Measurements from ENCODE around the gene LCE1D. TPM values are rescaled to one million over a fixed set of nuclear protein-coding genes. Genes with fewer than 3 reads are reported as not detected.

The LCE1D gene
- total and polyA plus RNA-seq, 8 donors, result not detected

DNA sequence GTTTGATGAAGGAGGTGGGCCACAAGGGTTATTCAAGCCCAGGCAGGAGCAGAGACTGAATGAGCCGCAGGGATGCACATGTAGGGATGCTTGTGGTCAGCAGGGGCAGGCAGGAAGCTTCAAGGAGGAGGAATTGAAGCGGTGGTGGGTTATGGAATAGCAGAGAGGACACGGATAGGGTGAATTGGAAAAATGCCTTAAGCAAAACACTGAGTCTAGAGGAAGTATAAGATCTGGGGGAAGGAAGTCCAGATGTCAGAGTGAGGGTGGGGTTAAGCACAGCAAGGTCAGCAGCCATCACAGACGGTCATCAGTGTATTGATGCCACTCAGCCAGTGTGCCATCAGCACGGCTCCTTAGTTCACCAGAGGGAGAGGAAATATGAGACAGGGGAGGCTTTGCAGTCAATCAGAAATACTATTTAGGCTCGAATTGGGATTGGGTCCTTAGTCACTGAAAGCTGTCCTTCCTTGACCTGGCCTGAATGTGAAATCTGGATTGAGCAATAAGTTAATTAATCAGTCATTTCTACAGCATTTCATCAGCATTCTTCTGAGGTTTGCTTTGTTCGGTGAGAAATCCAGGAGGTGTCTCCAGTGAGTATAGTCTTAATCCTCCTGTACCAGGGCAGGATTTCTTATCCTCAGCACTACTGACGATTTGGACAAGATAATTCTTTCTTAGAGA, 27.5 kb upstream of the LCE1D start:
- Histone ChIP-seq H3K27ac (no peak overlapping the region), H3K4me1 (no peaks in the 10 kb centered on the region), H3K9me3 (no peaks in the 10 kb centered on the region), H3K36me3 (no peaks in the 10 kb centered on the region), H3K27me3 (no peaks in the 10 kb centered on the region), H3K4me3 (no peak overlapping the region)
- ATAC-seq, result no peak
- intact Hi-C loops (cut with DNase I), result no loop called here
- no peak for DNase-seq
- no peak for TF ChIP-seq CTCF (IDR thresholded peaks at IDR 0.05)

DNA sequence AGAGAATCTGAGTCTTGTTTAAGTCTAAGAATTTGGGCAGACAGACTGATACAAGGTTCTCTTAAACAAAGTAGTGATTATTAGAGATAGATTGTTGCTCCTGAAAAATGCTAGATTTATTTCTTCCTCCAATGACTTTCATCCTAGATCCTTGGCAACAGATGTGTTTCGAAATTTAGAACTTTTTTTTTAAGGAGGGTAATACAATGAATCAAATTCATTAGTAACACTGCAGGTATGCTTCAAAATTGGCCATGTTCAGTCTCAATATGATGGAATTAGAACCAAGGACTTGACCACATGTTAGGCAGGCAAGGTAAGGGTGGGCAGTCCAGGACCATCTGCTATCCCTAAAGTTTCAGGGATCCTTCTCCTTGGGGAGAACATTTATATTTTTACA, 26.1 kb upstream of the LCE1D start:
- Histone ChIP-seq H3K4me1 (no peaks in the 10 kb centered on the region), H3K36me3 (no peaks in the 10 kb centered on the region), H3K9me3 (no peaks in the 10 kb centered on the region), H3K27me3 (no peaks in the 10 kb centered on the region), H3K27ac (no peak overlapping the region), H3K4me3 (no peak overlapping the region)
- TF ChIP-seq CTCF (IDR thresholded peaks at IDR 0.05), result no peak
- intact Hi-C loops (cut with DNase I), result no loop called here
- ATAC-seq, result no peak
- DNase-seq, result no peak

DNA sequence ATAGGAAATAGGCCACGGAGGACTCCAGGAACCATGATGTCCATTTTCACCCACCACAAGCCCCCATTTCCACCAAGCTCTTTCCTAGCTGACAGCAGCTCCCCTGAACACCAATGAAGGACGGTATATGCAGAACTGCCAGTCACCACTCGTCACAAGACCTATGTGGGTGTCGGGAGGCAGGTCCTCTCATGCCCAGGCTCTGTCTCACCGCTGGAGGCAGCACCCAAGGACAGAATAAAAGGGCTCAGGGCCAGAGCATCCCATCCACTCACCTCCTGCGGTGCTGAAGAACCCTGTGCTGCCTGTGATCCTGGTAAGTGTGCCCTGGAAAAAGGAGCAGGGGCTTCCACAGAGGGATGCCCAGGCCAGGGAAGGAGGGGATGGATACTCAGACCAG, 21.6 kb upstream of the LCE1D start, which contains the start of gene LCE1F:
Gene LCE1F (plus strand): TSS at position 266 of the 400 bp plus-strand sequence. CDS start 1,232 bp downstream, outside the sequence.
- Histone ChIP-seq H3K9me3 (no peaks in the 10 kb centered on the region), H3K36me3 (no peaks in the 10 kb centered on the region), H3K27ac (no peak within 1 kb of the TSS), H3K4me1 (no peaks in the 10 kb centered on the region), H3K27me3 (no peaks in the 10 kb centered on the region), H3K4me3 (no peak within 1 kb of the TSS)
- DNase-seq (no peak), ATAC-seq (no peak)
- intact Hi-C loops (cut with DNase I), result no loop called here
- TF ChIP-seq CTCF (IDR thresholded peaks at IDR 0.05), result no peak

- ATAC-seq (no peak), DNase-seq (peak in 1 of 4 donors; percentile 57)
- Histone ChIP-seq H3K27ac (no peak overlapping the region), H3K36me3 (no peaks in the 10 kb centered on the region), H3K9me3 (no peaks in the 10 kb centered on the region), H3K4me1 (no peaks in the 10 kb centered on the region), H3K27me3 (no peaks in the 10 kb centered on the region), H3K4me3 (no peak overlapping the region)
- intact Hi-C loops (cut with DNase I), result no loop called here
- no peak for TF ChIP-seq CTCF (IDR thresholded peaks at IDR 0.05)
Observed at GRCh38 chr1:152776361-152776760, 20.2 kb upstream of the LCE1D start.

DNA sequence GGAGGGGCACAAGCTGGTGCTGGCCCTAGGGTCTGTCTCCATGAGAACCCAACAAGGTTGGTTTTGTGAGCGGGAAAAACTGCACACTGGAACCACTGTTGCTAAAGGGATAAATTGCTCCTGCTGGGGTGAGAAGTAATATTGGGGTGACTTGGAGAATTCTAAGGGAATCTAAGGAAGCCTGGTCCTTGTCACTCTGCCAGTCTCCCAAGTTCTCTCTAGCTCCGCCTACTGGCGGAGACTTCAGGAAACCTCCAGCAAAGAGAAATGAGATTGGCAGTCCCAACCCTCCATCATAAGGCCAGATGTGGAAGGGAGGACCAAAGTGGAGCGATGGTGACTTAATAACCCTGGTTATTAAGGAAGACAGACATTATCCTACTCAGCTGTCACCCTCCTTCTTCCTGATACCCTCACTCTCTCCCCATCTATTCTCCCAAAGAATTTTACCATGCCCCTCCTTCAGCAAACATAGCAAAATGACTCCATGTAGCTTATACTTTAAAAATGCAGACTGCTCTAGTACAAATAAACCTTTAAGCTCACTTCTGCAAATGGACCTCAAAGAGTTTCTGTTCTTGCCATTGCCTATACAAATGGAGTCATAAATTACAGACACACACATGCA, 18.9 kb upstream of the LCE1D start:
- DNase-seq, result peak in 1 of 4 donors; percentile 1

More for the DNA sequence above, 18.9 kb upstream of the LCE1D start:
- Histone ChIP-seq H3K9me3 (no peaks in the 10 kb centered on the region), H3K4me3 (no peak overlapping the region), H3K27ac (no peak overlapping the region), H3K27me3 (peaks cover 0 to 5% of the 10 kb centered on the region in 2 donors), H3K4me1 (no peaks in the 10 kb centered on the region), H3K36me3 (no peaks in the 10 kb centered on the region)
- intact Hi-C loops (cut with DNase I), result no loop called here
- ATAC-seq, result no peak
- no peak for TF ChIP-seq CTCF (IDR thresholded peaks at IDR 0.05)
